WI38 (cell line): ENCODE data around the gene MTARC1.

Experiments used
- H3K4me3 ChIP-seq: 2 replicates; pipeline ENCODE4 v1.5.1; 2011; ENCODE audit warnings: low read depth, mild to moderate bottlenecking, control low read depth, low read length
- TF ChIP-seq, protein P1 (sequence below): IDR thresholded peaks from 2 replicates; pipeline ENCODE4 v1.5.1; 2012; ENCODE audit warnings: low read depth, mild to moderate bottlenecking, control low read depth, low read length

The MTARC1 gene

DNA sequence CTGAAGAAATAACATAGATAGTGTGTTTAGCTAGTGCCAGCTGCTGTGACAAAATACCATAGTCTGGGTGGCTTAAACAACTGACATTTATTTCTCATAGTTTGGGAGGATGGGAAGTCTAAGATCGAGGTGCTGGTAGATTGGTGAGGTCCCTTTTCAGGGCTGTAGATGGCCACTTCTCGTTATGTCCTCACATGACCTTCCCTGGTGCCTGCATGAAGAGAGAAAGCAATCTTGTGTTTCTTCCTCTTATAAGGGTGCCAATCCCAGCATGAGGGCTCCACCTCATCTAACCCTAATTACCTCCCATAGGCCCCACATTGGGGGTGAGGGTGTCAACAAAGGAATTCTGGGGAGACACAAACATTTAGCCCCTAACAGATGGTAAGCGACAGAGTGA is 29.3 kb upstream of the MTARC1 start:
- no peak overlapping the region for H3K4me3 ChIP-seq
- TF ChIP-seq, protein P1, sequence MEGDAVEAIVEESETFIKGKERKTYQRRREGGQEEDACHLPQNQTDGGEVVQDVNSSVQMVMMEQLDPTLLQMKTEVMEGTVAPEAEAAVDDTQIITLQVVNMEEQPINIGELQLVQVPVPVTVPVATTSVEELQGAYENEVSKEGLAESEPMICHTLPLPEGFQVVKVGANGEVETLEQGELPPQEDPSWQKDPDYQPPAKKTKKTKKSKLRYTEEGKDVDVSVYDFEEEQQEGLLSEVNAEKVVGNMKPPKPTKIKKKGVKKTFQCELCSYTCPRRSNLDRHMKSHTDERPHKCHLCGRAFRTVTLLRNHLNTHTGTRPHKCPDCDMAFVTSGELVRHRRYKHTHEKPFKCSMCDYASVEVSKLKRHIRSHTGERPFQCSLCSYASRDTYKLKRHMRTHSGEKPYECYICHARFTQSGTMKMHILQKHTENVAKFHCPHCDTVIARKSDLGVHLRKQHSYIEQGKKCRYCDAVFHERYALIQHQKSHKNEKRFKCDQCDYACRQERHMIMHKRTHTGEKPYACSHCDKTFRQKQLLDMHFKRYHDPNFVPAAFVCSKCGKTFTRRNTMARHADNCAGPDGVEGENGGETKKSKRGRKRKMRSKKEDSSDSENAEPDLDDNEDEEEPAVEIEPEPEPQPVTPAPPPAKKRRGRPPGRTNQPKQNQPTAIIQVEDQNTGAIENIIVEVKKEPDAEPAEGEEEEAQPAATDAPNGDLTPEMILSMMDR: no peak

DNA sequence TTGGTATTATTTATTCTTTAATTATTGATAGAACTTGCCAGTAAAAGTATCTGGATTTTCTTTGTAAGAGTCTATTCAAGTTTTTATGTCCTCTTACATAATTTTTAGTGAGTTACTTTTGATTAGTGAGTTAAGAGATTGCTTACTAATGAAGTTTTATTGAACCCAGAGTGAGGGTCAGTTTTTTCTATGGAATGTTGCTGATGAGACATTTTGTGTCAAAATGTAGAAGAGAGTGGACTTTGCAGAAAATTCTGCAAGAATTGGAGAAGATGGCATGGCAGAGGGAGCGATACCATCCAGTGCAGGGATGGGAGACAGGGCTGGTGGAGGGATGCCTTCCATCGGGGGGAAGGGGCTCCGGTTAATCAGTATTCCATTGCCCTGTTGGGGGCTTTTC is 27.6 kb upstream of the MTARC1 start:
- TF ChIP-seq, protein P1: no peak
- H3K4me3 ChIP-seq: no peak overlapping the region

DNA sequence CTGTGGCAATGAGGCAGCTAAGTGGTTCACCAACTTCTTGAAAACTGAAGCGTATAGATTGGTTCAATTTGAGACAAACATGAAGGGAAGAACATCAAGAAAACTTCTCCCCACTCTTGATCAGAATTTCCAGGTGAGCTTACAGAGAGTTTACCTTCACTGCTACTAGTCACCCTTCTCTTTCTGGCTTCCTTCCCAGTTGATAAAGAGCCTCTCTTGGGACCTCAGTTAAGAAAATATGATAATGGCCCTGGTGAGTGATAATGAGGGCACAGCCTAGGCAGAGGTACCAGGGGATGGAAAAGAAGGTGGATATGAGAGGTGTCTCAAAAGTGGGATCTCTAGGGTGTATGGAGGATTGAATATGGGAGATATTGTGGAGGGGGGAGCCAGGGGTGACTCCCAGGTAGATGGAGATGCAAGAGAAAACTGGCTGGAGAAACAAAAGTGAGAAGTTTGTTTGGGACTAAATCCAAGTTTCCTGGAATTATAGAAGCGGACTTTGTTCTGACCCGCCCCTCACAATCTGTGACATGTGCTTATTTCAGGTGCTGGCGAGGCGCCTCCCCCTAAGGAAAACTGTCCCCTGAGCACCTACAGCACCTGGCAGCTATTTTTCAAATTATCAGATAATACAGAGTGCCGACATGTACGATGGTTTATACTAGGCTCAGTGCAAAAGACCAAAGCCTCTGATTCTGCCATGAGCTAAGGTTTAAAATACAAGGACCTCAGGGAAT is 24.9 kb upstream of the MTARC1 start:
- TF ChIP-seq, protein P1: no peak
- no peak overlapping the region for H3K4me3 ChIP-seq

DNA sequence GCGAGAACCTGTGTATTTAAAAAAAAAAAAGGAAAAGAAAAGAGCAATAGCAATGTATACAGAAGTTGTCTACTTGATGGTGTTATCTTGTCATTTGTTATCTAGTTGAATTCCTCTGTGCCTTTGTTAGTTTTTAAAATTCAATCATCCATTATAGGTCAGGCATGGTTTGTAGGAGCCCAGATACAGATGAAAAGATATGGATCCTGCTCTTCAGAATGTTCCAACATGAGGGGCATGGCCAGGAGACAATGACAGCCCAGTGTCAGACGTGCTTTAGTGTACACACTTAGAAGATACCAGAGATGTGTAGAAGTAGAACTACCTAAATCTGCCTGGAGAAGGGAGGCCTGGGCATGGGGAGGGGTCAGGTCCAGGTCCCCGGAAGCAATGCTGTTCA is 22.0 kb upstream of the MTARC1 start:
- TF ChIP-seq, protein P1: no peak
- H3K4me3 ChIP-seq: no peak overlapping the region

DNA sequence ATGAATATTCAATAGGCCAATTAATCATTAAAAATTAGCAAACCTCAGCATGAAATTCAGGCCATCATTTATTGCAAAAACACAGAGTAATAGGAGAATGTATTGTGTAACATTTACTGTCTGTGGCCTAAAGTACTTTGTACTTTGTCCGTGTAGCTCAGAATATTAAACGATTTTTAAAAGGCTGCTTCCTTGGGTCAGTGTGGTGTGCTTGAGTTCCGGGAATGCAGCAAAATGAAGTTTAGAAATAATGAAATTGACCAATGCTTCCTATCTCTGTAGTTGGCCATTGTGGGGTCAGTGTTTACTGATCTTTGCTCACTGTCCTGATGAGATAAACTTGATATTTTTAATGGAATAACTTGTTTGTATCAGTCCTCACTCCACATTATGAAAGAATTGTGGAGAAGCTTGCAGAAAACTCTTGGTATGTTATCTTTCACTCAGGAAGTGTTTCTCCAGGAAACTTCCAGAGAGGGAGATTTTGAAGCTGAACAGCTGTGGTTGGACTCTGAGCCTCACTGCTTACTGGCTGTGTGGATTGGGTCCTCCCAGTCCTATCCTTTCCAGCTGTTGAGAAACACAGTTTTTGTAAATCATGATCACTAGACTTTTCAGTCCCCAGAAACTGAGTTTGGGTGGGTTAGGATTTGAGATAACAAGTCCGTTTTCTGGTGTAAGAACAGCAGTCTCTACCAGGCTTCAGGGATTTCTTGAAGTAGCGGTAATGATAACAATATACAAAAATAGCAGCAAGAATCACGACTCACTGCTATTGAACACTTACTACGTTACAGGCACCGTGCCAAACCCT is 19.2 kb upstream of the MTARC1 start:
- no peak overlapping the region for H3K4me3 ChIP-seq
- TF ChIP-seq, protein P1: no peak

DNA sequence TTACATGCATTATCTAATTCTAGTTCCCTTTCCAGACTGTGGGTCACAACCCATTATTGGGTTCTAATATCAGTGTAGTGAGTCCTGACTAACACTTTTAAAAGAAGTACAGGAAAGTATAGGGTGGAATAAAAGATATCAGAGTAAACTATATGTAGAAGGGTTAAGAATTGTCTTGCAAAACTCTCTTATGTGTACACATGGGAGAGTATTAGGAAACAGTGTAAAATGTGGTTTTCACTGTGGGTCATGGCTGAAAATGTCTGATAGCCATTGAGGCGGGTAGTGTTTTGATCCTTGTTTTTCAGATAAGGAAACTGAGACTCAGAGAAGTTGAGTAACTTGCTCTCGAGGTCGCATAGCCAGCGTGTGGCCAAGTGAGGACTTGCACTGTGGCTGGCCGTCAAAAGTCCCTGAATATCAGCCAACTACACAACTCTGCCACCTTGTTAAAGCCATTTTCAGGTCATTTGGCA is 18.5 kb upstream of the MTARC1 start:
- TF ChIP-seq, protein P1: no peak
- no peak overlapping the region for H3K4me3 ChIP-seq

DNA sequence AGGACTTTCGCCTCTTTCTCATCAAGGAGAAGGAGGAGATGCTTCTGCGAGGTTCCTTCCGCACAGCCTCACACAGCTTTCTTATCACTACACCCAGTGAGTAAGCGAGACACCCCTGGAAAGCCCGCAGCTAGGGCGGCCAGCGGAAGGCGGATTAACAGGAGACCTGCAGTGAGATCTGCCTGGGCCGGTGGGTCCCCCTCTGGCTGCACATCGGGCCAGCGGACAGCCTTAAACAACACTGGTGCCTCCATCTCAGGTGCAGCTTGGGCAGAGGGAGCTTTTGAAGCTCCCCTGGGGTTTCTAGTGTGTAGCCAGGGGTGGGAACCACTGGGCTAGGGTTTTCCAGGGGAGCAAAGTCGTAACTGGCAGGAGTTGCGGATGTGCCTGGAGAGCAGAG is 17.5 kb upstream of the MTARC1 start:
- TF ChIP-seq, protein P1: no peak
- no peak overlapping the region for H3K4me3 ChIP-seq
